Endometrial microvascular endothelial cells (primary cell): ENCODE results near the gene LINGO1. TPM values are rescaled to one million over a fixed set of nuclear protein-coding genes. Genes with fewer than 3 reads are reported as not detected.

Source experiments
- in situ Hi-C: cut with HindIII; loops from 2 replicates; pipeline ENCODE4 v1.10.0; 2017; ENCODE audit warnings: low sequenced_read_pairs, low pct_unique_long_range_greater_than_20kb; ENCODE audit errors: inconsistent ontology term
- total RNA-seq: library from RNA; depleted of rRNA; stranded (reverse); fragments of >200 nt; gene quantifications from one replicate; pipeline ENCODE4 v1.2.3, GENCODE V29; 2015; ENCODE audit errors: inconsistent ontology term

Gene LINGO1
- total RNA-seq, 1 donor from 2014 or later: not detected

GRCh38 chr15:77606142-77607034 lies 26.3 kb downstream of the LINGO1 start:
- in situ Hi-C loops: no loop called here

- in situ Hi-C loops: no loop called here
Measured at GRCh38 chr15:77605547-77605946, 27.2 kb downstream of the LINGO1 start.

- in situ Hi-C loops: no loop called here
Measured at GRCh38 chr15:77604973-77605372, 27.7 kb downstream of the LINGO1 start.

GRCh38 chr15:77603611-77604336 lies 28.9 kb downstream of the LINGO1 start:
- in situ Hi-C loops: no loop called here

GRCh38 chr15:77602800-77603199 lies 29.9 kb downstream of the LINGO1 start:
- in situ Hi-C loops: no loop called here

GRCh38 chr15:77599899-77600298 lies 32.8 kb downstream of the LINGO1 start:
- in situ Hi-C loops: no loop called here

- in situ Hi-C loops: no loop called here
Measured at GRCh38 chr15:77599357-77599756, 33.4 kb downstream of the LINGO1 start.

GRCh38 chr15:77598644-77599043 lies 34.1 kb downstream of the LINGO1 start:
- in situ Hi-C loops: no loop called here

GRCh38 chr15:77597804-77598453 lies 34.8 kb downstream of the LINGO1 start:
- in situ Hi-C loops: no loop called here

- in situ Hi-C loops: no loop called here
Measured at GRCh38 chr15:77596821-77597803, 35.6 kb downstream of the LINGO1 start.

GRCh38 chr15:77595231-77595630 lies 37.5 kb downstream of the LINGO1 start:
- in situ Hi-C loops: no loop called here

- in situ Hi-C loops: no loop called here
Measured at GRCh38 chr15:77592758-77593157, 40.0 kb downstream of the LINGO1 start.

- in situ Hi-C loops: no loop called here
Measured at GRCh38 chr15:77591968-77592613, 40.6 kb downstream of the LINGO1 start.

- in situ Hi-C loops: no loop called here
Measured at GRCh38 chr15:77589839-77590238, 42.9 kb downstream of the LINGO1 start.

GRCh38 chr15:77588126-77588525 lies 44.6 kb downstream of the LINGO1 start:
- in situ Hi-C loops: no loop called here

GRCh38 chr15:77584691-77585090 lies 48.0 kb downstream of the LINGO1 start:
- in situ Hi-C loops: no loop called here

- in situ Hi-C loops: no loop called here
Measured at GRCh38 chr15:77584201-77584600, 48.5 kb downstream of the LINGO1 start.

- in situ Hi-C loops: no loop called here
Measured at GRCh38 chr15:77582763-77583162, 49.9 kb downstream of the LINGO1 start.
